HCT116 (cell line): ENCODE measurements around the gene ZNG1B.
"Not testable (repeated sequence)": the region's sequence is repeated elsewhere in the genome, so short reads cannot be mapped to it uniquely, and the experiment has no call there.

ENCODE experiments used
- CTCF ChIP-seq, 3 experiments: fragments of 200-600 bp in 1 of 3; sonication (generic) in 1 of 3; IDR thresholded peaks in 2 of 3; conservative IDR thresholded peaks in 1 of 3; 2 replicates each; pipeline ENCODE4 v1.5.1; 2012 to 2017; ENCODE audit warnings: low read depth in 2 of 3, low read length in 2 of 3, antibody characterized with exemption in 1 of 3, borderline replicate concordance in 1 of 3, control low read depth in 1 of 3, mild to moderate bottlenecking in 1 of 3, mixed read lengths in 1 of 3, mixed run types in 1 of 3, moderate library complexity in 1 of 3; ENCODE audit not compliant: insufficient read depth in 1 of 3
- EZH2 ChIP-seq: fragments of 200-600 bp; sonication (generic); IDR thresholded peaks from 2 replicates; pipeline ENCODE4 v1.6.1; 2017; ENCODE audit warnings: antibody characterized with exemption, mixed run types
- POLR2A ChIP-seq: IDR thresholded peaks from 2 replicates; pipeline ENCODE4 v1.7.0; 2011; ENCODE audit warnings: borderline replicate concordance; ENCODE audit not compliant: insufficient read depth, insufficient read length; ENCODE audit errors: extremely low read depth

GRCh38 chr2:113515457-113515856 is 78.0 kb downstream of the ZNG1B start:
- TF ChIP-seq CTCF (IDR thresholded peaks at IDR 0.05 in 2 of 3, conservative IDR thresholded peaks at IDR 0.05 in 1 of 3; ENCODE audit: borderline replicate concordance in 1 of 3, insufficient read depth in 1 of 3, low read depth in 2 of 3, low read length in 2 of 3); POLR2A; EZH2: not testable (repeated sequence)
